Endothelial cell of umbilical vein (primary cell): Measurements from ENCODE around the gene CHST8. TPM values are rescaled to one million over a fixed set of nuclear protein-coding genes. Genes with fewer than 3 reads are reported as not detected.

Experiments used
- BruUV-seq: library from RNA; stranded (reverse); fragments of 400-500 nt; replicated peaks from 2 replicates; lab custom pipeline; 2021; lab: Mats Ljungman, UMichigan
- CTCF ChIA-PET: fragments of 300-600, 350-600 bp; sonication (Branson Sonifier 250); formaldehyde crosslinking; loops from one replicate; lab custom pipeline; 2021; ENCODE audit warnings: antibody characterized with exemption, inconsistent platforms; lab: Charles Lee
- POLR2A ChIA-PET: fragments of 300-600, 350-600 bp; sonication (Branson Sonifier 250); formaldehyde crosslinking; loops from one replicate; lab custom pipeline; 2021; ENCODE audit warnings: antibody characterized with exemption, inconsistent platforms; lab: Charles Lee
- DNase-seq: peaks from one replicate; pipeline ENCODE4 v3.0.0-alpha.2; 2011; ENCODE audit warnings: low read depth, low spot score
- FAIRE-seq: peaks from 2 replicates; lab custom pipeline; 2011; peaks lifted over from hg19 to GRCh38; lab: Jason Lieb, UNC
- H2AFZ ChIP-seq: 2 replicates; pipeline ENCODE4 v1.6.0; 2012; ENCODE audit warnings: low read depth, low read length, control low read depth, inconsistent platforms
- H3K27ac ChIP-seq: 2 replicates; pipeline ENCODE4 v1.5.1; 2011; ENCODE audit warnings: low read depth, mild to moderate bottlenecking, control low read depth, low read length, moderate library complexity; ENCODE audit not compliant: insufficient read depth
- H3K27me3 ChIP-seq, 2 experiments: 2 replicates each; pipeline versions ENCODE4 v1.6.0 to v1.6.1; 2011; ENCODE audit warnings: low read length in 2 of 2, mixed read lengths in 1 of 2; ENCODE audit not compliant: control insufficient read depth in 2 of 2, insufficient read depth in 2 of 2
- H3K36me3 ChIP-seq, 2 experiments: 2 replicates in 1 of 2; 3 replicates in 1 of 2; pipeline ENCODE4 v1.5.1; 2011; ENCODE audit warnings: low read length in 2 of 2, mild to moderate bottlenecking in 1 of 2, moderate library complexity in 1 of 2; ENCODE audit not compliant: control insufficient read depth in 2 of 2, insufficient read depth in 2 of 2; ENCODE audit errors: extremely low read depth in 1 of 2
- H3K4me1 ChIP-seq: 3 replicates; pipeline ENCODE4 v1.5.1; 2011; ENCODE audit warnings: mild to moderate bottlenecking, low read length; ENCODE audit not compliant: control insufficient read depth, insufficient read depth; ENCODE audit errors: extremely low read depth
- H3K4me2 ChIP-seq: 2 replicates; pipeline ENCODE4 v1.6.1; 2011; ENCODE audit warnings: low read length, control low read depth, mixed read lengths; ENCODE audit not compliant: insufficient read depth
- H3K4me3 ChIP-seq, 3 experiments: fragments of 200-600 bp in 1 of 3; sonication (generic), shearing (Covaris generic) in 1 of 3; replicated peaks in 1 of 3; 2 replicates each; pipeline ENCODE4 v1.5.1; 2011 to 2016; ENCODE audit warnings: control low read depth in 3 of 3, low read length in 3 of 3, mild to moderate bottlenecking in 2 of 3, inconsistent platforms in 1 of 3, low read depth in 1 of 3, moderate library complexity in 1 of 3; ENCODE audit not compliant: insufficient read depth in 1 of 3
- H3K79me2 ChIP-seq: 2 replicates; pipeline ENCODE4 v1.6.0; 2012; ENCODE audit warnings: low read length, inconsistent platforms; ENCODE audit not compliant: control insufficient read depth, insufficient read depth
- H3K9ac ChIP-seq: replicated peaks from 2 replicates; pipeline ENCODE3; 2011; ENCODE audit warnings: low read length, control low read depth; ENCODE audit not compliant: insufficient read depth; ENCODE audit errors: extremely low read depth
- H3K9me1 ChIP-seq: replicated peaks from 3 replicates; pipeline ENCODE4 v1.6.0; 2011; ENCODE audit warnings: mild to moderate bottlenecking, low read length; ENCODE audit not compliant: control insufficient read depth, insufficient read depth; ENCODE audit errors: extremely low read depth
- H3K9me3 ChIP-seq: replicated peaks from 2 replicates; pipeline ENCODE4 v1.5.1; 2012; ENCODE audit warnings: low read length, inconsistent platforms; ENCODE audit not compliant: control insufficient read depth, insufficient read depth
- H4K20me1 ChIP-seq: replicated peaks from 2 replicates; pipeline ENCODE3; 2011; ENCODE audit warnings: mild to moderate bottlenecking, low read length; ENCODE audit not compliant: control insufficient read depth, insufficient read depth; ENCODE audit errors: extremely low read depth
- CTCF ChIP-seq, 2 donors: IDR thresholded peaks; 1 replicate in 1 of 2; 2 replicates in 1 of 2; pipeline ENCODE4 v1.5.1; 2011; ENCODE audit warnings: low read length in 2 of 2, mild to moderate bottlenecking in 2 of 2, moderate library complexity in 2 of 2, control low read depth in 1 of 2, inconsistent platforms in 1 of 2, low read depth in 1 of 2; ENCODE audit not compliant: insufficient read depth in 1 of 2; ENCODE audit errors: extremely low read depth in 1 of 2
- EZH2 ChIP-seq: IDR thresholded peaks from 2 replicates; pipeline ENCODE4 v1.6.1; 2012; ENCODE audit warnings: borderline replicate concordance, low read depth, mild to moderate bottlenecking, moderate library complexity, low read length, inconsistent platforms; ENCODE audit not compliant: severe bottlenecking
- FOS ChIP-seq: IDR thresholded peaks from 2 replicates; pipeline ENCODE4 v1.6.1; 2011; ENCODE audit warnings: mild to moderate bottlenecking, low read length, moderate library complexity, borderline replicate concordance; ENCODE audit not compliant: insufficient read depth
- GATA2 ChIP-seq: IDR thresholded peaks from 2 replicates; pipeline ENCODE4 v1.7.0; 2011; ENCODE audit warnings: low read depth, mild to moderate bottlenecking, moderate library complexity, mixed read lengths, low read length; ENCODE audit not compliant: insufficient read length, insufficient read depth
- JUN ChIP-seq: IDR thresholded peaks from 2 replicates; pipeline ENCODE4 v1.6.1; 2011; ENCODE audit warnings: borderline replicate concordance, low read depth; ENCODE audit not compliant: insufficient read length, insufficient read depth
- MYC ChIP-seq: IDR thresholded peaks from one replicate; pipeline ENCODE4 v1.6.1; 2011; ENCODE audit warnings: mild to moderate bottlenecking, low read depth, low read length
- POLR2A ChIP-seq: IDR thresholded peaks from 2 replicates; pipeline ENCODE4 v1.6.1; 2012; ENCODE audit warnings: low read depth, mild to moderate bottlenecking, control low read depth, low read length
- POLR2AphosphoS5 ChIP-seq: IDR thresholded peaks from 2 replicates; pipeline ENCODE4 v1.6.1; 2012; ENCODE audit warnings: low read depth, mild to moderate bottlenecking, control low read depth, low read length, moderate library complexity; ENCODE audit not compliant: insufficient read depth
- dilution Hi-C: fragments of 300-500 bp; cut with MboI; formaldehyde crosslinking; loops from one replicate; pipeline ENCODE4 v1.15.0; 2019; ENCODE audit warnings: low sequenced_read_pairs; ENCODE audit not compliant: extremely low pct_ligation_motif_present
- intact Hi-C: fragments of 100-400 bp; cut with micrococcal nuclease; formaldehyde crosslinking; loops from one replicate; pipeline ENCODE4 v1.10.0; 2022
- polyA plus RNA-seq, 4 experiments: library from polyadenylated mRNA; depleted of rRNA in 3 of 4; stranded (reverse) in 3 of 4; unstranded in 1 of 4; fragments of >200 nt; gene quantifications; 2 replicates each; pipeline versions ENCODE4 v1.2.1 to v1.2.3, GENCODE V29; 2011 to 2012; ENCODE audit warnings: missing spikeins in 1 of 4
- total RNA-seq: library from RNA; stranded (reverse); gene quantifications from 2 replicates; pipeline ENCODE4 v1.2.3, GENCODE V29; 2021
- TF ChIP-seq, protein P1 (sequence below): IDR thresholded peaks from 2 replicates; pipeline ENCODE4 v1.6.1; 2011; ENCODE audit not compliant: insufficient read depth, insufficient read length

CHST8 gene
- total and polyA plus RNA-seq, 2 donors (not counting 3 experiments of a cell fraction or from before 2014, with no cell fraction given): not detected

DNA sequence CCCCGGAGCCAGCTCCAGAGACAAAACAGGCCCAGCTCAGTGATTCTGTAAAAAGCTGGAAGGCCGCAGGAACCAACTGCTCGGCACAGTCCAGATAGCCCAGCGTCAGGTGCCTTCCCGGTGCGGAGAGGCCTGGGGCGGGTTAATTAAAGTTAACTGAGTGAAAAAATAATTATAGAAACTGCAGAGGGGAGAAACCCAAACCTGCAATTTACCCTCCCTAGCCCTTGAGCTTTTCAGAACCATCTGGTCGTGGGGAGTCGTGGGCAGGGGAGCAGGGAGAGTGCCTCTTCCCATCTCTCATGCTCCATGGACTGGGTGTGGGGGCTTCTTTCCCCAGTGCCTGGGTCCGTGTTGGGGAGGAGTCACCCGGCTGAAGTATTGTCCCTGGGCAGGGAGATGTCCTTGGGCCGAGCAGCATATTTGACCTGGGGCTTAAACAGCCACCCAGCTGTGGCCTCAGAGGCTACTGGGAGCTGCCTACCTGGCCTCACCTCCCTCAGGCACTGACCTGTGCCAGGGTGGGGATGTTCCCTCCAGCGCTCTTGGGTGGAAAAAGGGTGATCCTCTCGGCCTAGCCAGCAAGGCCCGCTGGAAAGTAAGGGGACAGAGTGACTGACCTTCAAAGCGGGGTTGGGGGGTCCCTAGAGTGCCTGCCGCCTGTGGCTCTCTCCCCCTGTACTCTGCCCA, 65.9 kb downstream of the CHST8 start:
- Histone ChIP-seq H3K4me3 (no peak overlapping the region), H3K9ac (no peak overlapping the region), H3K27ac (no peak overlapping the region), H4K20me1 (no peaks in the 10 kb centered on the region), H3K27me3 (no peaks in the 10 kb centered on the region), H3K36me3 (no peaks in the 10 kb centered on the region), H3K4me2 (no peak overlapping the region), H3K9me1 (no peaks in the 10 kb centered on the region), H3K79me2 (no peaks in the 10 kb centered on the region), H2AFZ (no peak overlapping the region), H3K9me3 (no peaks in the 10 kb centered on the region), H3K4me1 (no peaks in the 10 kb centered on the region)
- BruUV-seq: no TSS peak
- no peak for DNase-seq
- intact Hi-C loops: loop anchor here (10.0 kb wide), 1 partner anchor 253 kb away; no protein-coding TSS in a partner anchor
- FAIRE-seq: no peak
- dilution Hi-C loops: no loop called here
- ChIA-PET POLR2A (no interaction called here), CTCF (no interaction called here)
- no peak for TF ChIP-seq JUN
- no peak for TF ChIP-seq GATA2
- TF ChIP-seq, protein P1, sequence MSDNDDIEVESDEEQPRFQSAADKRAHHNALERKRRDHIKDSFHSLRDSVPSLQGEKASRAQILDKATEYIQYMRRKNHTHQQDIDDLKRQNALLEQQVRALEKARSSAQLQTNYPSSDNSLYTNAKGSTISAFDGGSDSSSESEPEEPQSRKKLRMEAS: no peak
- no peak for TF ChIP-seq CTCF (IDR thresholded peaks at IDR 0.05; ENCODE audit: extremely low read depth in 1 of 2, insufficient read depth in 1 of 2, low read depth in 1 of 2, low read length in 2 of 2)
- no peak for TF ChIP-seq FOS
- no peak for TF ChIP-seq MYC
- no peak for TF ChIP-seq POLR2A
- TF ChIP-seq POLR2AphosphoS5: no peak
- TF ChIP-seq EZH2: no peak
